Stimulated activated CD8-positive, alpha-beta memory T cell treated with anti-CD3 and anti-CD28 coated beads, Interleukin-4, amount 100 ng/mL, for 24 hours (primary cell): Measurements from ENCODE around the gene FHIT.
"Not testable (repeated sequence)": the region's sequence is repeated elsewhere in the genome, so short reads cannot be mapped to it uniquely, and the experiment has no call there.

ENCODE experiments used
- DNase-seq: peaks from one replicate; pipeline ENCODE4 v3.0.0-alpha.2; 2020; ENCODE audit warnings: low read depth

Gene FHIT

GRCh38 chr3:61226166-61226686 is 25.0 kb downstream of the FHIT start:
- no peak for DNase-seq

- DNase-seq = no peak
These were observed 26.4 kb downstream of the FHIT start for GRCh38 chr3:61224823-61225222.

GRCh38 chr3:61223451-61223850 is 27.8 kb downstream of the FHIT start:
- no peak for DNase-seq

- no peak for DNase-seq
These were observed 28.8 kb downstream of the FHIT start for GRCh38 chr3:61222467-61222866.

- DNase-seq = no peak
These were observed 29.4 kb downstream of the FHIT start for GRCh38 chr3:61221759-61222362.

- DNase-seq = no peak
These were observed 32.7 kb downstream of the FHIT start for GRCh38 chr3:61218504-61218903.

GRCh38 chr3:61216171-61216570 is 35.1 kb downstream of the FHIT start:
- not testable (repeated sequence) for DNase-seq

- no peak for DNase-seq
These were observed 49.2 kb downstream of the FHIT start for GRCh38 chr3:61202086-61202485.

- no peak for DNase-seq
These were observed 50.2 kb downstream of the FHIT start for GRCh38 chr3:61201071-61201470.

GRCh38 chr3:61200270-61200669 is 51.0 kb downstream of the FHIT start:
- no peak for DNase-seq

- no peak for DNase-seq
These were observed 51.4 kb downstream of the FHIT start for GRCh38 chr3:61199843-61200242.

- DNase-seq = no peak
These were observed 56.2 kb downstream of the FHIT start for GRCh38 chr3:61194892-61195538.

- DNase-seq = no peak
These were observed 59.0 kb downstream of the FHIT start for GRCh38 chr3:61192222-61192621.

GRCh38 chr3:61190205-61190604 is 61.0 kb downstream of the FHIT start:
- DNase-seq = not testable (repeated sequence)

- no peak for DNase-seq
These were observed 65.2 kb downstream of the FHIT start for GRCh38 chr3:61186030-61186429.

GRCh38 chr3:61184956-61185355 is 66.3 kb downstream of the FHIT start:
- no peak for DNase-seq

- DNase-seq = no peak
These were observed 68.6 kb downstream of the FHIT start for GRCh38 chr3:61182662-61183061.

- no peak for DNase-seq
These were observed 69.4 kb downstream of the FHIT start for GRCh38 chr3:61181874-61182273.

GRCh38 chr3:61180206-61180605 is 71.0 kb downstream of the FHIT start:
- DNase-seq = no peak

- DNase-seq = no peak
These were observed 73.1 kb downstream of the FHIT start for GRCh38 chr3:61178167-61178566.

GRCh38 chr3:61177450-61177849 is 73.8 kb downstream of the FHIT start:
- no peak for DNase-seq

GRCh38 chr3:61173676-61174075 is 77.6 kb downstream of the FHIT start:
- DNase-seq = no peak

GRCh38 chr3:61172684-61173083 is 78.6 kb downstream of the FHIT start:
- no peak for DNase-seq

- no peak for DNase-seq
These were observed 79.0 kb downstream of the FHIT start for GRCh38 chr3:61172203-61172602.
